ENCODE data around the gene RRP12.
A peak's percentile ranks its signal among the peaks of the same experiment; 100 is the strongest.

The RRP12 gene

DNA sequence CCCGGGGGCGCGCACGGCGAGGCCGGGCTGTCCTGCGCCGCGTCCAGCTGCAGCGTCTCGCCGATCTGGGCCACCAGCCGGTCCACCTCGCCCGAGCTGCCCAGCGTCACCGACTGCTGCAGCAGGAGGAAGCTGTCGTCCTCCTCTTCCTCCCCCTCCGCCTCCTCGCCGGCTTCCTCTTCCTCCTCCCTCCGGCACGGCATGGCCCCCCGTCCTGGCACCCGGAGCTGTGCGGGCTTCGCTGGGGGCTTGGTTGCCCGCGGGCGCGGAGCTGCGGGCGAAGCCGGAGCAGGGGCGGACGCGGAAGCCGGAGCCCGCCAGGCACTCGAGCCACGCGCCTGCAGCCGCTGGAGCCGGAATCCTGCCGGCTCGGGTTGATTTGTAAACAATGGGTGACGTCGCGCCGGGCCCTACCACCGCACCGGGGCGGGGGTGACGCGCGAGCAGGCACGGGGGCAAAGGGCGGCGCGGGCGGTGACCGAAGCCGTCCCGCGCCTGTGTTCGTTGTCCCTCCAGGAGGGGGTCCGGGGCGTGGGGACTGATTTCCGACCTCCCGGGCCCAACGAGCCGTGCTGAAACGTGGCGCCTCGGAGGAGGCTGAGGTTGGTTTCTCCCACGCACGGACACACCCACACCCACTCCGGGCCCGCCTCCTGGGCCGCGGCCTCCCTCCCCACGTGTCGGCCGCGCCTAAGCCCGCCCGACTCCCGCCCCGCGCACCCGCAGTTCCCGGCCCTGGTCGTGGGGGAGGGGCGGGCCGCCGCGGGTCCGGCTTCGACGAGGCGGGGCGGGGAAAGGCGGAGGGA, 66.6 kb downstream of the RRP12 start, which contains the start of gene FRAT2:
FRAT2 (minus strand) TSS at position 360 of the 806 bp plus-strand sequence; CDS start at position 203, 157 bp downstream.
- DNase-seq (ENCODE audit: low read depth in 2 of 2): peak; percentile 77 to 83

DNA sequence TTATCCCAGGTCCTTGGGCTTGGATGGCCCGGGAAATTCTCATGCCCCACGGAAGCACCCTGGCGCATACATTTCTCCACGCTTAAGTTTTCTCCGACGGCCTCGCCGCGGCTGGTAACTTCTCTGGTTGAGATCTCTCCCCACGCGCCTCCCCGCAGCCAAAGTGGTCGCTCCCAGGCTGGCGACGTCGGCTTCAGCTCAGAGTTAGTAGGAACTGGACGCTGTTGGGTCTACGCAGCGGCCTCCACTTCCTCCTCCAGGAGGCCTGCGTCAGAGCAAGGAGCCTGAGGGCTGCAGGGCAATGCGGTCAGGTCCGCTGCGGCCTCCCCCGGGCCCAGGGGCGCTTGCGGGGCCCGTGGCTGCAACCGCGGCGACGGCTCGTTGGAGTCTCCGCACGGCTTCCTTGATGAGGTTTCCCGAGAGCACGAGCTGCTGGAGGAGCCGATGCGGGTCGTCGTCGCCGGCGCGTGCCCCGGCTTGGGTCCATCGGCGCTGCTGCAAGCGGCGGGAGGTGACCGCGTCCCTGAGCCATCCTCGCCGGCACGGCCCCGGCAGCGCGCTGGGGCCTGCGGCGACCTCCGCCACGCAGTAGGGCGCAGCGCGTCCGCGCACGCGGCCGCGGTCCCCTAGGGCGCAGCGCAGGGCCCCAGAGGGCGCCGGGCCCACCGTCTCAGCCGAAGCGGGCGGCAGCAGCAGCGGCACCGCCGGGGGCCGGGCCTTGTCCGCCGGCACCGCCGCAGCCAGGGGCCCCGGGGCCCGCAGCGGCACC, 67.4 kb downstream of the RRP12 start:
- no peak for DNase-seq (ENCODE audit: low read depth in 2 of 2)

DNA sequence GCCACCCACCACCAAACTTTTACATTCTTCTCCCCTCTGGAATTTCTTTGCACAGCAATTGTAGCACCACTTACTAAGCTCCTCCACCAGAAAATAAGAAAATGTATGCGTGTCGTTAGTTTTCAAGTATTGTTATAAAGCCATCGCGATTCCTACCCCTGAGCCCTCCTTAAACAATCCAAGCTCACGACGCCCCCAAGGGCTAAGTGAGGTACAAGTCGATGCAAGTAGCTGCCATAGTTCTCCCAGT, 67.9 kb downstream of the RRP12 start:
- no peak for DNase-seq (ENCODE audit: low read depth in 2 of 2)

DNA sequence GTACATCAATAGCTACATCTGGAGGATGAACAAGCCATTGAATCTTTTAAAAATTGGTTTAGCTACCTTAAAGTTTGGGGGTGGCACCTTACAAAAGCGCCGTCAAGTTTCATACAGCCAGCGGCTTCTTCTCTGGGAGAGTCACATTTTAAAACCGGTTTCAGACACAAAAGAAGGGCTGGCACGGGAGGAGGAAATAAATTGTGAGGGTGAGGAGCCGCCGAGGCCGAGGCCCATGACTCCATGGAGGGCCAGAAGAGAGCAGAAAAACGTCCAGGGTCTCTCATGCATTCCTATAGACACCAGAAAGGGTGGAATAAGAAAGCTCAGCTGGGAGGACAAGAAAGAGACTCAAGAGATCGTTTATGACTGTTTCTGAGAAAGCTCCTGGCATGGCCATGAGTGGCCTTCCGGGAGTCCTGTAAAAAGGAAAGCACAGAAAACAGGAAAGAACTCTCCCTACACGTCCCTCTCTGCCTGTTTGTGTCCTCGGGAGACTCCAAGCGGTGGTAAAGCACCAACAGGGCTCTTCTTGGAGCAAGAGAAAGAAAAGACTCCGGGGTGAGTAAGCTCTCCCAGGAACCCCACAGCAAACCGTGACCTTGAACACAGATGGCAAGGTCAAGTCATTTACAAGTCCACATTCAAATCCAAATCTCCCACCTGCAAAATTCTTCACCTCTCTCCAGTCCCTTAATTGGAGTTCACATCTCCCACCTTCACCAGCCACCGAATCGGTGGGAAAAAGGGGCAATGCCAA, 68.4 kb downstream of the RRP12 start:
- no peak for DNase-seq (ENCODE audit: low read depth in 2 of 2)

DNA sequence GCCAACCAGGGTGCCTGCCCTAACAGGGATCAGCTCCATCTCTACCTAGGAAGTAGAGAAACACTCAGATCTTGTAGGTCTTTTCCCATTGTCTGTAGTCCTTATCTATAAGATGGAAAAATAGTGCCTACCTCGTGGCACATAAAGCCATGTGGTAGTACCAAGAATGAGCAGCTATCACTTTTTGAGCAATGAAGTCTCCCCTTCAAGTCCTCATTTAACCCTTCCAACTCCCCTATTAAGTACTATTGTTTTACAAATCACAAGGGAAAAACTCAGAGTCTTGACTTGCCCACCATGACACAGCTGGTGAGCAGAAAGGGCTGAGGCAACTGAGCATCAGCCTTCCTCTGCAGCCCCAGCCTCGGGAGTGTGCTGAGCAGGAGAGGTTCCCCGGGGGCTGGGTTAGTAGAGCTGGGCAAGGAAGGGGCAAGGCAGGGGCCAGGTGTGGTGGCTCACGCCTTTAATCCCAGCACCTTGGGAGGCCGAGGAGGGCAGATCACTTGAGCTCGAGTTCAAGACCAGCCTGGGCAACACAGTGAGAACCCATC, 69.9 kb downstream of the RRP12 start:
- no peak for DNase-seq (ENCODE audit: low read depth in 2 of 2)

DNA sequence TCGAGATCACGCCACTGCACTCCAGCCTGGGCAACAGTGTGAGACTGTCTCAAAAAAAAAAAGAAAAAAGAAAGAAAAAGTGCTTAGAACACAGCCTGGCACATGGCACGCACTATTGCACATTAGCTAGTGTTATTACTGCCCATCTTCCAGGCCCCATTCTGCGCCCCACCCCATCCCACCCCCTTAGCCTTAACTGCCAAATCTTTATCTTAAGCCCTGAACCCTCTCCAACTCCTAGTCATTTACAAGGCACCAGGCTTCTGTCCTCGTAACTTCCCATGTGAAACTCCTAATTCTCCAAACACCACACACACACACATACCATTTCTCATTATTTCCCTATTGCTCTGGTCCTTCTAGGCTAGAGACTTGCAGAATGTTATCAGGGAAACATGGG, 71.4 kb downstream of the RRP12 start:
- DNase-seq (ENCODE audit: low read depth in 2 of 2): no peak

DNA sequence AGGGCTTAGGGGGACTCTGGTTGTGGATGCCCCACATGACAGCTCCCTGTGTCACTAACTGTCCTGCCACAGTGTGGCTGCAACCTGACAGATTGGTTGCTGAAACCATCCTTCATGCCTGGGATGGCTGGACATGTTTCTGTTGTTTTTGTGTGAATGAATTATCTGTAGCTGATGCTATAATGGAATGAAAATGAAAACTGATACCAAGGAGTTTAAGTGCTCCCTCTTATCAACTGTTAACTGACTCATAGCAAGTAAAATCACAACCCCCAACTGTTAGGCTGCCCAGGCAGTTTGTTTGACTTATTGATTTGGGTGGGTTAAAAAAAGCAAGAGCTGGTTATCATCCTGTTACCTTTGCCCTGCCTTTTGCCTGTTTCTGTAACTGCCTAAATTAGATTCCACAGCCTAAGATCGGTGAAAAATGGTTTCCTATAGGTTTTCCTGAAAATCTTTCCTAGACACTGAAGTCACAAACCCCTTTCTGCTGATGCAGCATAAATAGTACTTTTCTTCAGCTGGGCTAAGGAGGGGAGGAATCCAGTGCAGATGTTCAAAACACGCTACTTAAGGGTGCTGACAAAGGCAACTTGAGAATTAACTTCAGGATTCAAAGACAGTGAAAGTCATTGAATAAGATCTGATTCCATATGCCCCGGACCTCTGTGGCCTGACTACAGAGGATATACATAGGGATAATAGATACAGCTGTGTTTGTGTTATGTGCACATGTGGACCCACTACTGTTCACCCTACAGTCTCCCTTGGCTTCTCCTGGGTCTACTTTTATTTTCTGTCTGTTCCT, 72.3 kb downstream of the RRP12 start:
- no peak for DNase-seq (ENCODE audit: low read depth in 2 of 2)

DNA sequence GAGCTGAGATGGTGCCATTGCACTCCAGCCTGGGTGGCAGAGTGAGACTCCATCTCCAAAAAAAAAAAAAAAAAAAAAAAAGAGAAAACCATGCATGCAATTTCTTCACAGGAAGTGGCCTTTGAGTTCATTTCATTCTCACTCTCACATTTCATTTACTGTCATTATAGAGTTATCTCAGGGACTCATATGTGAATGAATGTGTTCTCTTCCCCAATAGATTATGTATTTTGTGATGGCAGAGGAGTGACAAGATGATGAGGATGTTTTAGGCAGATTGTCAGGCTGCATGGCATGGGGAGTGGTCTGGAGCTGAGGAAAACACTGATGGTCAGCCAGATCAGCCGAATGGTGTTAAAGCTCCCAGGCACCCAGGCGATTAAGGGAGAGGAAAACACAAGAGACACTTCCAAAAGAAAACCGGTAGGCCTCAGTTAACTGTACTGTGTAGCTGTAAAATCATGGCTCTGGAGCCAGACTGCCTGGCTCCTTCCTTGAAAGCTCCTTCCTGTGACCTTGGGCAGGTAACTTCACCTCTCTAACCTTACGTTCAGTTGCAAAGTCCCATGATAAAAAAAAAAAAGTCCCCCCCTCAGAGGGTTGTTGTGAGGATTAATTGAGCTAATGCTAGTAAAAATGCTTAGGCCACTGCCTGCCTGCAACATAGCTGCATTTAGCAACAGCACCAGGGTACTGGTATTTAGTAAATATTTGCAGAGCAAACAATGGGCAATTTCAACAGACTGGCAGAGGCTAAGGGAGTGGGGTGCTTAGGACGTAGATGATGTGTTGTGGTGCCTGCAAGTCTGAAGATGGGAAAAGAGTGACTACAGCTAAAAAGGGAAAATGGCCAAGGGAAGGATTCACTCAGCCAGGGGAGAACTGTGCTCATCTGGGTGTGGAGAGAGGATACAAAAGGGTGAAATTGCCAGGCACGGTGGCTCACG, 73.5 kb downstream of the RRP12 start:
- no peak for DNase-seq (ENCODE audit: low read depth in 2 of 2)

DNA sequence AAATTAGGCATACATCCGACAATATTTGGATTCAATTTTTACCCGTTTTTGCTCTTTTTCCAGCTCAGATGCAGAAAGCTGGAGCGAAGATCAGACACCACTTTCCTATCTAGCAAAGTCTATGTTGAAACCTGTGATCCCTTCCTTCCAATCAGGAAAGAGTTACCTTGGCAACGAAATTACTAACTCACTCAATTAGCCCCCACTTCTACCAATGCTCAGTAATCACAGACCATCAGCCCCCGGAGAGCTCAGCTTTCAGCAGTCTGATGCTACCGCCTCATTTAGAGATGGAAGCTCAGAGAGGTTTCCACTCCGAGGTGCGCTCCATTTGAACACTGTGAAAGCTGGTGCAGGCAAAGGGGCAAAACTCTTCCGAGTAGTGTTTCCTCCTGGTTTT, 75.4 kb downstream of the RRP12 start:
- no peak for DNase-seq (ENCODE audit: low read depth in 2 of 2)

DNA sequence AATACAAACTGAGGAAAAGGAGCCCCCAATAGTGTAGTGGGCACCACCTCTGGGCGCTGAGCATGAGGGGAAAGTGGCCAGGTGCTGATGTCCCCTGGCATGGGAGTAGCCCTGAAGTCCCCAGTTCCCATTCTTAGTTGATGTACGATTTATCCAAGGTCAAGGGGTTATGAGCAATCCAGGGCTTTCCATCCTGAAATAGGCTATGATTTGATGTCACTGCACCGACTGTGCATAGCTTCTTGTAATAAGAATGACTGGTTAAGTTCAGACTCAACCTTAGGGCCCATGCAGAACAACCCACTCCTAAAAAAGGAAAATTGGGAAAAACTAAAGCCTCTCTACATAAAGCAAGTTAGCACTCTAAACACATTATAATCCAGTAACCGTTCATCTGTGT, 77.6 kb downstream of the RRP12 start:
- no peak for DNase-seq (ENCODE audit: low read depth in 2 of 2)

DNA sequence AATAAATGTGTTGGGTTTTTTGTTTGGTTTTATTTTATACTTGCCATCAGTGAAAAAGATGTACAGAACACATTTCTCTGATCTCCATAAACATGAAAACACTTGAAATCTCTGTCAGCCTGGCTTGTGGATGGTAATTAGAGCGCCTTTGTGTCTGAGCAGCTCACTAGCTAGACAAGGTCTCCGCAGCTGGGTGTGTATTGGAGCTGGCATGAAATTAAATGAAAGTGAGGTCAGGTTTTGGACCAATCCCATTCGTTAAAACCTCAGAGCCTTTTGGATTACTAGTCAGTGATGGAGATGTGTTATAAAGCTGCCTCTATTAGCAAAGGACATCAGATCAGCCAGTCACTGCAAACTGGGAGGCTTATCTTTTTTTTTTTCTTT, 79.3 kb downstream of the RRP12 start:
- no peak for DNase-seq (ENCODE audit: low read depth in 2 of 2)

DNA sequence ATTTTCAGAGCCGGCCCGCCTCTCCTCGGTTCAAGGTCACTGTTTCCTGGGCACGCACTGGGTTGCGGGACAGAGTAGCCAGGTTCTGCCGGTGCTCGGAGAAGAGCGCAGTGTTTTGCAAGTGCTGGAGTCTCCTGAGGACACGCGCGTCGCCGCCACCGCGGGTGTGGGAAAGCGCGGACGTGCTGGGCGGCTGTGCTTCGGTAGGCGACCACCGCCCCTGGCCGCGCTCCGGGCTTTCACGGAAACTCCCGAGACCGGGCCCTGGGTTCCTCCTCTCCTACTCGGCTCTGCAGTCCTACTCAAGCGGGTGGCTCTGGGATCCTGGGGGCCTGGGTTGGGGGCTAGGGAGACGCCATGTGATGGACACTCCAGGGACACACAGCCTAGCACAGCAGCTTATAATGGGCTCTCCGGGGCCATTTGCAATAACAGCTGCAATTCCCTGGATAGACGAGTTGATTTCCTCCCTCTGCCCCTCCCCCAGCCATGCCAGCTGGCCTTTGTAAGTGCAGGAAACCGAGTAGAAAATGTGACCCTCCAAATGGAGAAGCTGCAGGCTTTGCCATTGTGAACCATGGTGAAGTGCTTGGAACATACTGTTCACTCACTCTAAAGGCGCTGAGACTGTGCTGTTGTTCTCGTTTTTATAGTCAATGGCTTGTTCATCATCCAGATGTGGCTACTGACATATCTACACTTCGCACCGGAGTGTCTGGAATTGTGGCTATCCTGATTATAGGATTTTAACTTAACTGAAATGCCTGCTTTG, 79.9 kb downstream of the RRP12 start:
- DNase-seq (ENCODE audit: low read depth in 2 of 2): no peak

DNA sequence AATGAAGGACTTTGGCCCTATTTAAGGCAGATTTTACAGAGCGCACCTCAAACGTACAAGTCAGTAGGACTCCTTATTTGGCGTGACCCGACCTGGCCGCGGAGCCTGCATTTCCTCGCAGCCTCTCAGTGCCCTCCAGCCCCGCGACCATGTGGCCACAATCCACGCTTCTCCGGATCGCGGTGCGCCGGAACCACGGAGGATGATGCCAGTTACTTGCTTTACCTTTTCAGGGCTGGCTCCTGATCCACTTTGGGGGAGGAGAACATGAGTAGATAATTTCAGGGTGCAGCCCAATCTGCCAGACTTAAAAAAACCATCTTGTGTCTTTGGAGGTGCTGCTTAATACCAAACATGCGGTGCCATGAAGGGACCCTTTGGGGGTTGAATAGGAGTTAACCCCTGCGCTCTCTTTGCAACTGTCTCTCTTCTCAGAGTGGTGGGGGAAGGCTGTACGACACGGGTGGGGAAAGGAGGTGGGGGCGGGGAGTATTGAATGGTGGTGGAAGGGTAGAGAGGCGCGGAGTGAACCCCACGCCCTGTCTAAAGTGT, 80.6 kb downstream of the RRP12 start:
- no peak for DNase-seq (ENCODE audit: low read depth in 2 of 2)

DNA sequence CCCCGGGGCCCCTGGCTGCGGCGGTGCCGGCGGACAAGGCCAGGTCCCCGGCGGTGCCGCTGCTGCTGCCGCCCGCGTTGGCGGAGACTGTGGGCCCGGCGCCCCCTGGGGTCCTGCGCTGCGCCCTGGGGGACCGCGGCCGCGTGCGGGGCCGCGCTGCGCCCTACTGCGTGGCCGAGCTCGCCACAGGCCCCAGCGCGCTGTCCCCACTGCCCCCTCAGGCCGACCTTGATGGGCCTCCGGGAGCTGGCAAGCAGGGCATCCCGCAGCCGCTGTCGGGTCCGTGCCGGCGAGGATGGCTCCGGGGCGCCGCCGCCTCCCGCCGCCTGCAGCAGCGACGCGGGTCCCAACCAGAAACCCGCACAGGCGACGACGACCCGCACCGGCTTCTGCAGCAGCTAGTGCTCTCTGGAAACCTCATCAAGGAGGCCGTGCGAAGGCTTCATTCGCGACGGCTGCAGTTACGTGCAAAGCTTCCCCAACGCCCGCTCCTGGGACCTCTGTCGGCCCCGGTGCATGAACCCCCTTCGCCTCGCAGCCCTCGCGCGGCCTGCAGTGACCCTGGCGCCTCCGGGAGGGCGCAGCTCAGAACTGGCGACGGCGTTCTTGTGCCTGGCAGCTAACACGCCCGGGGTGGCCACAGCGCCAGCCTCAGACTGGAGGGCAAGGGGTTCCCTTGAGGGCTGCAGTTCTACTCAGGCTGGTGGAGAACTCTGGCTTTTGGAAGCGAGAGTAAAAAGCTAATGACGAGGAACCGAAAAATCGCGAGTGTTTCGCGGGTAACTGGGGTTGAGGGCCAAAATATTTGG, 81.3 kb downstream of the RRP12 start:
- DNase-seq (ENCODE audit: low read depth in 2 of 2): peak in 1 of 2 donors; percentile 48

DNA sequence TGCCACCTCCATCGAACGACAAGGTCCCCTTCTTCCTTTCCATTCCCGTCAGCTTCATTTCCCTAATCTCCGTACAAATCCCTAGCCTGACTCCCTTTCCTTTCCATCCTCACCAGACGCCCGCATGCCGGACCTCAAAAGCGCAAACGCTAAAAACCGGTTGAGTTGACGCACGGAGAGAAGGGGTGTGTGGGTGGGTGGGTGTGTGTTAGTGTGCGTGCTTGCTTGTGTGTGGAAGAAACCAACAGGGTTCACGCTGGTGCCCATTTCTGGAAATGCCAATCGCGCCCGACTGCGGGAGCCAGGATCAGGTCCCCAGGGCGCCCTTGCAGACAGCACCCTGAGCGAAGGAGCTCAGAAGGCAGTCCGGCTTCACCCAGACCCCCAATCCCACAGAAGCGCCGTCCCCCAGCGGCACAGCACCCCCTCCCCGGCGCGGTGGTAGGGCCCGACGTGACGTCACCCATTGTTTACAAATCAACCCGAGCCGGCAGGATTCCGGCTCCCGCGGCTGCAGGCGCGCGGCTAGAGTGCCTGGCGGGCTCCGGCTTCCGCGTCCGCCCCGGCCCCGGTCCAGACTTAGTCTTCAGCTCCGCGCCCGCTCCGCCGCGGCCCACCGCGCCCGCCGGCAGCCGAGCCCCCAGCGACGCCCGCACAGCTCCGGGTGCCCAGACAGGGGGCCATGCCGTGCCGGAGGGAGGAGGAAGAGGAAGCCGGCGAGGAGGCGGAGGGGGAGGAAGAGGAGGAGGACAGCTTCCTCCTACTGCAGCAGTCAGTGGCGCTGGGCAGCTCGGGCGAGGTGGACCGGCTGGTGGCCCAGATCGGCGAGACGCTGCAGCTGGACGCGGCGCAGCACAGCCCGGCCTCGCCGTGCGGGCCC, 82.1 kb downstream of the RRP12 start, which contains the start of gene FRAT1:
FRAT1 (plus strand) TSS at position 500 of the 880 bp plus-strand sequence; CDS start at position 683, 183 bp downstream.
- DNase-seq (ENCODE audit: low read depth in 2 of 2): peak; percentile 83 to 85

DNA sequence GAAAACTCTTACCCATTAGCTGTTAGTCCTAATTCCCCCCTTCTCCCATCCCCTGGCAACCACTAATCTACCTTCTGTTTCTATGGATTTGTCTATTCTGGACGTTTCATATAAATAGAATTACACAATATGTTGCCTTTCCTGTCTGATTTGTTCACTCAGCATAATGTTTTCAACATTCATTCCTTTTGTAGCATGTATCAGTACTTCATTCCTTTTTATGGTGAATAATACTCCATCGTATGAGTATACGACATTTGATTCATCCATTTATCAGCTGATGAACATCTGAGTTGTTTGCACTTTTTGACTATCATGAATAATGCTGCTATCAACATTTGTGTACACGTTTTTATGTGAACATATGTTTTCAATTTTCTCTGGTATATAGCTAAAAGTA, 86.5 kb downstream of the RRP12 start:
- no peak for DNase-seq (ENCODE audit: low read depth in 2 of 2)

DNA sequence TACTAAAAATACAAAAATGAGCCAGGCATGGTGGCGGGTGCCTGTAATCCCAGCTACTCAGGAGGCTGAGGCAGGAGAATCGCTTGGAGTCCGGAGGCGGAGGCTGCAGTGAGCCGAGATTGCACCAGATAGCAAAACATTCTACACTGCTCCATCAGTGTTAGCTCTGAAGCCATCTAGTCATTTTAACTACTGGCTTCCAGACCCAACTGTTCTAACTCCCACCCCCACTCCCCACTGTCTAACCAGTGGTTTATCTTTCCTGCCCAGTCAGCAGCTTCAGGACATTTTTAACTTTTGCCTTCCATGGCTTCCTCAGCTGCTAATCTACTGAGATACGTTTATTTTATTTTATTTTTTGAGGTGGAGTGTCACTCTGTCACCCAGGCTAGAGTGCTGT, 88.2 kb downstream of the RRP12 start:
- no peak for DNase-seq (ENCODE audit: low read depth in 2 of 2)
